ENCODE measurements around the gene TBX5.

TBX5 gene

DNA sequence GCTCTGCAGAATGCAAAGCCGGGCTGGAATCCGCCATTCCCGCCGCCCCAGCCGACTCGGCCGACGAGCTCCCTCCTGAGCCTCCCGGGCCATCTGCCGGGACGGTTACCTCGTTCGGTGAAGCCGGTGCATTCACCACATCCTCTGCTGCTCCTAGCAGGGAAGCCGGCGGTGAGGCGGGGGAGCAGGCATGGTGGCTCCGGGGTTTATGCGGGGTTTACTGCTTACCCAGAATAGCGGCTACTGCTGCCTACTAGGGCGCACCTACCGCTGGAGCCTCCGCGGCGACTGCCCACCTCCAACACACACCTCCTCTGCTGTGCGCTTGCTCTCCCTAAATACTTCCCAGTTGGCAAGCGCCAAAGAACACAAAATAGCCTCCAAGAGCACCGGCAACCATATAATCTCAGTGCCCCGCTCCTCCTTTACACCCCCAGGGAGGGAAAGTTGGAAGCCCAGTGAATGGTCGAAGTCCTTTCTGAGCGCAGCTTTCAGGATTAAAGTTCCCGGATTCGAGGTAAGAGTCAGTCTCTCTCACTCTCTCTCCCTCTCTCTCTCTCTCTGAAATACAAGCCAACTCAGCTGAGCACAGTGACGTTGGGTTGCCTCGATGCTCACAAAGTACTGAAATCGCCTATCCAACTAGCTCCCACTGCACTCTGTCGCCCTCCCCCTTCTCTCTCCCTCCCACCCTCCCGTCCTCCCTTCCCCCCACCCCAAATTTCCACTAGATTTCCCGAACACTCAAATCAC is at the start of gene TBX5:
Gene TBX5, minus strand, starts transcription at position 626 of the 753 bp plus-strand sequence. CDS start 2,246 bp downstream, outside the sequence.
- DNase-seq (ENCODE audit: low spot score) = peak; percentile 8

DNA sequence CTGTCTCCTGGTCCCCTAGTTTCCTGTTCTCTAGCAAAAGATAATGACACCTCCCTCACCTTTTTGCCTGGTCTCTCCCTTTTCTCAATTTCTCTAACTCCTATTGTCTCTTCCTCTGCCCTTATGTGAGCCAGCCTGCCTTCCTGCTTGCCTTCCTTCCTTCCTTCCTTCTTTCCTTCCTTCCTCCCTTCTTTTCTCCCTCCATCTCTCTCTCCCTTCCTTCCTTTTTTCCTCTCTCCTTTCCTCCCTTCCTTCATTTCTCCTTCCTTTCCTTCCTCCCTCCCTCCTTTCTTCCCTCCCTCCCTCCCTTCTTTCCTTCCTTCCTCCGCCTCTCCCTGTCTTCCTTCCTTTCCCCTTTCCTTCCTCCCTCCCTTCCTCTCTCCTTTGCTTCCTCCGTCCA is 45.7 kb upstream of the TBX5 start:
- DNase-seq (ENCODE audit: low spot score) = no peak

DNA sequence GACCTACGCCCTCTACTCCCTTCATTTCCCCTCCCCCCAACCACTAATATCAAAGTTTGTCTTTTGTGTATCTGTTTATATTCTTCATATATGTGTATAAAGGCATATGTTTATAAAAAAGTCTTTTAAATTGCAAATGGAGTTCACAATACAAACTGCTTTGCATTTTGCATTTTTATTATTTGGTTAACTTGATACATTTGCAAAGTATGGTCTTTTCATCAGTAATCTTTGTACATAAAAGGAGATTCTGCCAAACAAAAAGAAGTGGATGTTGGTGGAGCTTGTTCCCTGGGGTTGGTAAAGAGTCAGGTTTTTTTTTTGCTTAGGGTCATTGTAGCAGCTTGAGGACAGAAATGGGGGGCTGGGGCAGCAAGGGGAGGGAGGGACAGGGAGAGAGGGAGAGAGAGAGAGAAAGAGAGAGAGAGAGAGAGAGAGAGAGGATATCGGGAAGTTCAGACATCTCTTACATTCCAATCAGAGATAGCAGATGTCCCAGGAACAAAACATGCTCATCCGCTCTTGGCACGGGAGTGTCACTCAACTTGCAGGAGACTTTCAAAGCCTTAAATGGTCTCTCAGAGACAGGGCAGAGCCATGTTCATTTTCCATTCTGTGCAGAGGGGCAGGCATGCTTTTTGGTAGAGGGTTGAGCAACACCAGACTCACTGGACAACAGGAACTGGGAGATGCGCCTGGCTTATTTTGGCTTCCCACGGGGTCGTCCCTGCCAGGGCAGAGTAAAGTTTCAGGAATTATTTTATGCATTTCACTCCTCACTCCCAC is 44.8 kb upstream of the TBX5 start:
- no peak for DNase-seq (ENCODE audit: low spot score)

DNA sequence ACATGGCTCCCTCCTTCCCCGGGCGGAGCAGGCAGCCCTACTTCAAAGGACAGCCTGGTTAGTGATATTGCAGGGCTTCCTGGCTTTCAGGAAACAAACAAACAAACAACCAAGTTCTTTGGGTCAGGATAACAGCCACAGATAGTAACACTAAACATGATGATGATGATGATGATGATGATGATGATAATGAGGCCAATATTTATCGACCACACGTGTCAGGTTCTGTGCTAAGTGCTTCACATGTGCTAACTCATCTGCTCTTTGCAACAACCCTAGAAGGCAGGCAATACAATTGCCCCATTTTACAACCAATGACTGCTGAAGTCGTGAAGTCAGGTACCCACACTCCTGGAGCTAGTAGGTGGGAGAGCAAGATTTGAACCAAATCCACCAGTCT is 44.1 kb upstream of the TBX5 start:
- DNase-seq (ENCODE audit: low spot score) = no peak

DNA sequence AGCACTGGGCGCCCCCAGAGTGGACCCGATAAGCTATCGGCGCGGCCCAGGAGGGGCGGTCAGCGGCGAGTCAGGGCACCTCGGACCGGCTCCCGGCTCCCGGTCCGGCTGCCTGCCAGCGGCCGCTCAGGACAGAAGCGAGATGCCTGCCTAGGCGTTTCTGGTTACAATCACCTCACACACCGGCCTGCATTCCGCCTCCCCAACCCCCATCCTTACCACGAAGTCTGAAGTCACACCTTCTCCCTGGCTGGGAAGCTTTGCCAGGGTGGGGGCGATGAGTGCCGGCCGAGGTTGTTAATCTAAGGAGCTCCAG is 42.6 kb upstream of the TBX5 start:
- no peak for DNase-seq (ENCODE audit: low spot score)

DNA sequence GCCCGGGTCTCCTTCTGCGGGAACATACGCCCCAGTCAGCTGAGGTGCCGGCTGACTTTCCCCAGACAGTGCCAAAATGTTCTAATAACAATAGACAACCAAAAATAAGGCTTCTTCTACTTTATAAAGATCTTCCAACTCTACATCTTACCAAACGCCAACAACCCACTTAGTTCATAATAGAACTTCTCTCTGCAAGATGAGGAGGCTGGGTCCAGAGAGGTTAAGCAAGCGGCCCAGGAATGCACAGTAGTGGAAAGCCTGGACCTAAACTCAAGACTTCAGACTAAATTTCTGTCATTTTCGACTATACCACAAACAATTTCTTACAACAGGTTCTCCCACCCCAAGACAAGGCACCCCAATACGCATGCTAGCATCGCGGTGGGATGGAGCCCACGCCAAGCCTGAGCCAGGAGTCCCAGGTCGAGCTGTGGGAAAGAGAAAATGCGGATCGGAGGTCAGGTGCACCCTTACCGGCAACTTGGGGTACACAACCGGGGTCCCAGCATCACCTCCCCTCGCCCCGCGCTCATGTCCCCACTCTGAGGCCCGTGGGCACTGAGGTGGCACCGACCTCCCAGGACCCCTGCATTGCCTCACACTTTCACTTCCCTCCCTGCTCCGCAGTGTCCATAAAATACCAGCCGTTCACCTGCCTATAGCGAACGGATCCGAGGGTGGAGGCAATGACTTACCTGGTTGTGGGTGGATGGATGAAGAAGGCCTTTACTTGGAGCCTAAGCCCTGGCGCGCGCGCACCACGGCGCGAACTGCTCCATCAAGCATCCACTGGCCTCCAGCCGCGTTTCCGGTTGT is 42.1 kb upstream of the TBX5 start:
- DNase-seq (ENCODE audit: low spot score) = no peak

DNA sequence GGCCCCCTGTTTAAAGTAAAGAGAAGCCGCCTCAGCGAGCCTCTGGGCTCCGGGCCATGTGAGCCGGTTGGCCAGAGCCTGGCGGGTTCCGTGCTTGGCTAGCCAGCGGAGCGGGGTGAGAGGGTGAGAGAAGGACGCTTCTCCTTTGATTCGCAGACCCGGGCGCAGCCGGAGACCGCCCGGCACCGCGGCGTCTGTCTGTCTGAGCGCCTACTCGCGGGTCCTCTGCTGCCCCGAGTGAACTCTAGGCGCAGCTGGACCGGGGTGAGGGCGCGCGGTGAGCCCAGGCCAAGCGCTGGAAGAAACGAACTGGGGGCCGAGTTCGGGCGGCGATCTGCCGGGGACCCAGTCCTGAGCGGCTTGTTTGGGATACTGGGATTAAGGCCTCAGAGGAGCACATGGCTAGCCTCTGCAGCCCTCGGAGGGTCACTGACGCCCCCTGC is 41.4 kb upstream of the TBX5 start:
- DNase-seq (ENCODE audit: low spot score) = peak; percentile 2

DNA sequence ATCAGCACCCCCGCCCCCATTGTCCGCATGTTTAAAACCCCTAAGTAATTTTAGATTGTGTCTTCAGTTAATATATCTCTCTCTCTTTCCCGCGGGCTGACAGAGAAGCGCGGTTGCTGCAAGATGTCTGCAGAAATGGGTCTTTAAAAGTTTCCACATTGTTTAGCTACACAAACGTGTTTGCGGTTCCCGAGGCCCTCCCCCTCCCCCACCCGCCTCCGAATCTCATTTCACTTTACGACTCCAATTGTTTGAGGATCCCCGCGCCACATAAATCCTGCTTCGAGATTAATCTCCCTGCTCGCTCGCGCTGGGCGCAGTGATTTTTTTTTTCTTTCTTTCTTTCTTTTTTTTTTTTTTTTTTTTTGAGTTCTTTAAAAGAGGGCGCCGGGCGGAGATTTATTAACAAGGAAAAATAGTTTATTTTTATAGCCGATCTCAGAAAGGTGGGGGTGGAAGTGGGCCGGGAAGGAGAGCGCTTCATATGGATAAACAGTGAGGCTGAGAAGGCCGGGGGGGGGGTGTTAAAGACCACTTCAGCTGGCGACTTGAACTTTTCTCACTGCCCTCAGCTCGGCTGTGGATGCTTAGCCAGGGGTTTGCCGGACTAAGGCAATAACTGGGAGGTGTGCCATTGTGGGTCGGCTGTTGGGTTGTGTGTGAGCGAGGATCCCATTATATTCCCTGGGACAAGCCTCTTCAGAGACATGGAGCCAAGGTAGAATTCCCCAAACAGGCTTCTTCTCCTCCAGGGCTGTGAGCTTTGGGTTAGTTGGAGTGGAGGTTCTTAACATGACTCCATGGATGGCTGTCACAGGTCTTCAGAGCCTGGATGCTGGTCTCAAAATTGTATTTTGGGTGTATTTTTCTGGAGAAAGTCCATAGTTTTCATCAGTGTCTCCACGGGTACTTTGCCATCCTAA is 39.7 kb upstream of the TBX5 start:
- no peak for DNase-seq (ENCODE audit: low spot score)

- DNase-seq (ENCODE audit: low spot score) = no peak
These were observed 38.7 kb upstream of the TBX5 start for GRCh38 chr12:114444422-114445279.

- DNase-seq (ENCODE audit: low spot score) = no peak
These were observed 37.9 kb upstream of the TBX5 start for GRCh38 chr12:114443607-114444421.

- DNase-seq (ENCODE audit: low spot score) = no peak
These were observed 36.6 kb upstream of the TBX5 start for GRCh38 chr12:114442578-114442977.

DNA sequence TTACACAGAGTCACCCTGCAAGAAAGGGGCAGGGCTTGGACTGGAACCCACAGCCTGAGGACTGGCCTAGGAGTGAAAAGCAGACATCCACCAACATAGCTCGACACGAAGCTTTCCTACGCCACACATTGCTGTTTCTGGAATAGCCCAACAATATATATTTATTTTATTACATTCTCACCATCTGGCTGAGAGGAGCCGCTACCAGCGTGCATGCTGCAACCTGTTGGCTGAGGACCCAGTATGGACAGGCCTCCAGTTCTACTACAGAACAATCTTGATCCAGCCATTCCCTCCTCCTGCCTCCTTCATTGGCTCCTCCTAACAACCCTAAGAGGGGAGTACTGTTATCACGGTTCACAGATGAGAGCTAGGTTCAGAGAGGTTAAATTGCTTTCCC is 35.6 kb upstream of the TBX5 start:
- no peak for DNase-seq (ENCODE audit: low spot score)

DNA sequence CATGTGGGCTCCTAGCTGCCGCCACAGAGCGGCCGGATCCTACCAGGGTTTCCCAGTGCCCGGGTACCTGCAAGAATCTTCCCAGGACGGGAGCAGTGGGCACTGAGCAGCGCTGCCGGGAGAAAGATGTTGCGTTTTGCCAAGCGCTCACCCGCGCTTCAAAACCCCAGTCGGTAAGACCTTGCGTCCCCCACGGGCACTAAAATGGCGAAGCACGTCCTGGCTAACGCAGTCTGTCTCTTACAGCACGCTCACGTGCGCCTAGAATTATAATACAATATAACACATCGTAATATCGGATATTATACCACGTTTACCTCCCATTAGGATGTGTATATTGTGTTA is 35.1 kb upstream of the TBX5 start:
- DNase-seq (ENCODE audit: low spot score) = no peak

GRCh38 chr12:114440270-114441038 is 34.5 kb upstream of the TBX5 start:
- DNase-seq (ENCODE audit: low spot score) = no peak

GRCh38 chr12:114439817-114440216 is 33.9 kb upstream of the TBX5 start:
- DNase-seq (ENCODE audit: low spot score) = no peak

DNA sequence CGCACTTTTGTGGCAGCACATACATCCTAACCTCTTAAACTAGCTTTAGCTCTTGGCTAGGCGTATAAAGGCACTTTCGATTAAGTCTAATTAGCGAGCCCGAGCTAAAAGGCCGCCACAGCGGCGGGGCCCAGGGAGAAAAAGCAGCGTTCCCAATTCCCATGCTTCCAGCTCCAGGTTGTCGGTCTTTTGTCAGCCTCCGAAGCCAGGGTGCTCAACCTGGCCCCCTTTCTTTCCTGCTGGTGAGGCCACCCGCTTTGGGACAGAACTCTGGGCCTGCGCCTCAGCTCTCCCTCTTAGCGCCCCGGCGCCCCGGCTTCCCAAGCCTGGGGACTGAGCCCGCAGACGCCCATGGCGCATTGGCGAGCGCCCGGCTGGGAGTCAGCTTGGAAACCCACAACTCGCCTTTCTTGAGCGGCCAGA is 33.3 kb upstream of the TBX5 start:
- no peak for DNase-seq (ENCODE audit: low spot score)

- DNase-seq (ENCODE audit: low spot score) = no peak
These were observed 32.8 kb upstream of the TBX5 start for GRCh38 chr12:114438635-114439256.

DNA sequence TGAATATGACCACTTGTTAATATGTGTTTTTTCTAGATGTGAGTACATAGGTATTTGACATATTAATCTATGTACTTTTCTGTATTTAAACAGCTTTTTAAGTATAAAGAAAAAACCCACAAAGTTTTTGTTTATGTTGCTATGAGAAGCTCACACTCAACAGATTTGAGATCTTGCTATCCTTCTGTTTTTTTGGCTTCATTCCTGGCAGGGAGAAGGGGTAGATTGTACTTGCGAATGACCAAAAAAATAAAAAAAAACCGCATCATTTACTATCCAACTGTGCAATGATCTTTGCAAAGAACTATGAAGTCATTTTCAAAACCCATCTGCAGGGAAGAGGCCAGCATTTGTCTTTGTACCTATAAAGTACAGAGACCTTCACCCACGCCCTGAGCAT is 28.4 kb upstream of the TBX5 start:
- DNase-seq (ENCODE audit: low spot score) = no peak

GRCh38 chr12:114431902-114432301 is 26.0 kb upstream of the TBX5 start:
- DNase-seq (ENCODE audit: low spot score) = no peak

Data from Ammon's horn (tissue), 1 donor.